AG04449 (cell line): ENCODE data around the gene HINT3.
A peak's percentile ranks its signal among the peaks of the same experiment; 100 is the strongest.

ENCODE experiments used
- CTCF ChIA-PET: fragments of 350-600 bp; formaldehyde crosslinking; extraction: SDS; loops from one replicate; lab custom pipeline; 2021; ENCODE audit warnings: antibody characterized with exemption; lab: Yijun Ruan, JAX
- POLR2A ChIA-PET: fragments of 400-600, 350-600 bp; formaldehyde crosslinking; extraction: SDS; loops from one replicate; lab custom pipeline; 2020; ENCODE audit warnings: antibody characterized with exemption, inconsistent platforms; lab: Yijun Ruan, JAX
- DNase-seq: peaks from one replicate; pipeline ENCODE4 v3.0.0-alpha.2; 2010; ENCODE audit warnings: low read depth, low spot score
- H3K4me3 ChIP-seq: 2 replicates; pipeline ENCODE4 v1.5.1; 2011; ENCODE audit warnings: low read depth, mild to moderate bottlenecking, control low read depth, low read length
- TF ChIP-seq, protein P1 (sequence below): IDR thresholded peaks from one replicate; pipeline ENCODE4 v1.5.1; 2011; ENCODE audit warnings: mild to moderate bottlenecking, moderate library complexity, low read length, control low read depth, inconsistent platforms; ENCODE audit not compliant: insufficient read depth; ENCODE audit errors: missing control alignments

HINT3 gene

DNA sequence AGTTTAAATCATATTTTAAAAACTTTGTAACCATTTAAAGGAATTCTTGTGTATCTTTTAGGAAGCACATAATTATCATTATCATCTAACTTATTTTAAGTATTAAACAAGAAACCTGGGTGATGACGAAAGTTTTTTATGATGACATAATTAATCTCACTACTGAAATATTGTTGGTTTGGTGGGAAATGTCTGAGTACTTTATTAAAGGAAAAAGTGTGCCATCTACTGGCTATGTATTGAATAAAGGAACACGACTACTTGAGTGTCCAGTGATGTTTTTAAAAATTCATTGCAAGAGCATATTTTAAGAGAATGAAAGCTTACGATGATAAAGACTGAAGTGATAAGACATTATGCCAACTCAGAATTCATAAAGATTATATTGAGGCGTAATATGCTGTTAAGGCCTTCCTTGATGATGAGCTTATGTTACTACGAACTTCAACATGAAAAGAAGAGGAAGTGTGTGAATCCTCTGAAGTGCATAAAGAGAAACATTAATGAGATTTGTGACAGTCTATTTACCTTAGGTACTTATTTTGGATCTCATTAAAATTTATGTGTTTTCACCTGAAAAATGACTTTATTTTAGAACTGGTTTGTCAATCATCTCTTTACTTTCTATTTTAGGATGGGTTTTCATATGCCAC is 17.8 kb downstream of the HINT3 start:
- DNase-seq: no peak
- no peak overlapping the region for H3K4me3 ChIP-seq
- ChIA-PET POLR2A (interaction anchor here (0.7 kb wide), 1 partner anchor 17 kb away, joined by 3 read pairs; no protein-coding TSS in a partner anchor), CTCF (interaction anchor here (0.9 to 4.3 kb wide), 45 partner anchors 8 to 665 kb away, joined by 3 to 75 read pairs (median 6); partner anchors contain the start of genes HINT3, NCOA7 and TRMT11)
- TF ChIP-seq, protein P1, sequence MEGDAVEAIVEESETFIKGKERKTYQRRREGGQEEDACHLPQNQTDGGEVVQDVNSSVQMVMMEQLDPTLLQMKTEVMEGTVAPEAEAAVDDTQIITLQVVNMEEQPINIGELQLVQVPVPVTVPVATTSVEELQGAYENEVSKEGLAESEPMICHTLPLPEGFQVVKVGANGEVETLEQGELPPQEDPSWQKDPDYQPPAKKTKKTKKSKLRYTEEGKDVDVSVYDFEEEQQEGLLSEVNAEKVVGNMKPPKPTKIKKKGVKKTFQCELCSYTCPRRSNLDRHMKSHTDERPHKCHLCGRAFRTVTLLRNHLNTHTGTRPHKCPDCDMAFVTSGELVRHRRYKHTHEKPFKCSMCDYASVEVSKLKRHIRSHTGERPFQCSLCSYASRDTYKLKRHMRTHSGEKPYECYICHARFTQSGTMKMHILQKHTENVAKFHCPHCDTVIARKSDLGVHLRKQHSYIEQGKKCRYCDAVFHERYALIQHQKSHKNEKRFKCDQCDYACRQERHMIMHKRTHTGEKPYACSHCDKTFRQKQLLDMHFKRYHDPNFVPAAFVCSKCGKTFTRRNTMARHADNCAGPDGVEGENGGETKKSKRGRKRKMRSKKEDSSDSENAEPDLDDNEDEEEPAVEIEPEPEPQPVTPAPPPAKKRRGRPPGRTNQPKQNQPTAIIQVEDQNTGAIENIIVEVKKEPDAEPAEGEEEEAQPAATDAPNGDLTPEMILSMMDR: no peak

DNA sequence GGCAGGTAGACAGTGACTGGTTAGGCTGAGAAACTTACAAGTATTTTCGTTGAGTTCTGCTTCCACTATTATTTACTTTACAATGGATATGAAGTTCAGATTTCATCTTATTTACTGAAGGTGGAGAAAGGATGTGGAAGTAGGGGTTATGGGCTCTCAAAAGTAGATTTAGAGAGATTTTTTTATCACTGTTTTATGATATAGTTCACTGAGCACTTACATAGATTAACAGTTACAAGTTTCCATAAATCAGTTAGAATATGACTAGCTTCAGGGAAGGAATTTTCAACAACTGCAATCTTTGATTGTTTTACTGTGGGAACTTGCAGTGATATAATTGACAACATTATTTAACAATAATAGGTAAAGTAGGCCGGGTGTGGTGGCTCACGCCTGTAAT is 22.5 kb downstream of the HINT3 start:
- no peak for DNase-seq
- ChIA-PET POLR2A (no interaction called here), CTCF (interaction anchor here (1.4 kb wide), 1 partner anchor 665 kb away, joined by 3 read pairs; no protein-coding TSS in a partner anchor)
- TF ChIP-seq, protein P1: no peak
- H3K4me3 ChIP-seq: no peak overlapping the region

DNA sequence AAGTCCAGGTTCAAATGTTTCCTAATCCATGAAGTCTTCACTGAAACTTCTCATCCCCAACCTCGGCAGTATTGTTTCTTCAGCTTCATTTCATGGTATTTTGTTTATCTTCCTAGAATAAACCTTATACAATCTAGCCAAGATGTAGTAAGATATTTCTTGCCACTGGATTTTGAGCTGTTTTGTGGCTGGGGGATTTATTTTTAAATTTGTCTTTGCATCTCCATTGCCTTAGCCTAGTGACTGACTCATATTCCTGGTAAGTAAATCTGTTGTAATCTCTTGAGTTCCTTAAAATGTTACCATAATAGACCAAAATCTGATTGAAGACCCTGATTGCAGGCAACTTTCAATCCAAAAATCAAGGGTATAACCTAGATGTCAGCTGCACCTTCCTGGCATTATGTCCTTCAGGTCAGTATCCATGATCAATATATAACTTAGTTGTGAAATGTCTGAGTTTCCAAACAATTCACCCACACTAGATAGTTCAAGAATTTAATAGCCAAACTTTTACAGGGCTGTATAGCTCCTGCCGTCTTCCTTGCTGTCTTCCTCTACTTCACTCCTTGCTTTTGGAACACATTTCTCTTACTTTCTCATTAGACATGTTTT is 25.1 kb downstream of the HINT3 start:
- no peak for DNase-seq
- ChIA-PET CTCF (interaction anchor here (0.7 to 2.8 kb wide), 6 partner anchors 8 to 212 kb away, joined by 3 to 17 read pairs (median 3); partner anchors contain the start of genes HINT3 and NCOA7), POLR2A (no interaction called here)
- TF ChIP-seq, protein P1: no peak
- H3K4me3 ChIP-seq: no peak overlapping the region

DNA sequence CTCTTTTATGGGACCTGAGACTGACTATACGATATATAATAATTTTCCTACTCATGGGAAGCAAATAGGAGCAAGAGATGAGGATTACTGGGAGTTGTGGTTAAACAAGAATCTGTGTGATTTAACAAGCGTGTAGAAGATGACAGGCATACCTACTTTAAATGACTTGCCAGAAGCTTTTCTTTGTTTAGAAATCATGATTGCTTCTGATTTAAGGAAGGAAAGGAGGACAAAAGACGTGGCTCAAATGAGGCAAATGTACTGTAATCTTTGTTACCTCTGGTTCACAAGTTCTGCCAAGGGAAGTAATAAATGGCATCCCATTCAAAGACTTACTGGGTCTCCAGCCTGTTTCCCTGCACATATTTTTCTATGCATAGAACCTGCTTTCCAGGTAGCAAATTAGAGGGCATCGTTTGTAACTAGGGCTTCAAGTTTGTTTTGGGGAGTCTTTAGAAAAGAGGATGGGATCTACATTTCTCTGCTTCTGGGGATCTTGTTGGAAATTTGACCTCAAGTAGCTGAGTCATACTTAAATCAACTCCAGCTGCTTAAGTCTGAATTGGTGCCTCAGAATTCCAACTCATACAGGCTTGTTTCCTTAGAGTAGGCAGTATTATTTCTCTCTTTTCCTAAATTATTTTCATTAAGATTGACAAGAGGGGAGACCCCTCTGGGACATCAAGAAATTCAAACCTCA is 26.8 kb downstream of the HINT3 start:
- CTCF ChIA-PET: interaction anchor here (0.9 to 4.7 kb wide), 4 partner anchors 10 to 125 kb away, joined by 3 to 45 read pairs (median 14); partner anchors contain the start of gene HINT3
- H3K4me3 ChIP-seq: no peak overlapping the region
- POLR2A ChIA-PET: no interaction called here
- TF ChIP-seq, protein P1: no peak
- peak; percentile 61 for DNase-seq

DNA sequence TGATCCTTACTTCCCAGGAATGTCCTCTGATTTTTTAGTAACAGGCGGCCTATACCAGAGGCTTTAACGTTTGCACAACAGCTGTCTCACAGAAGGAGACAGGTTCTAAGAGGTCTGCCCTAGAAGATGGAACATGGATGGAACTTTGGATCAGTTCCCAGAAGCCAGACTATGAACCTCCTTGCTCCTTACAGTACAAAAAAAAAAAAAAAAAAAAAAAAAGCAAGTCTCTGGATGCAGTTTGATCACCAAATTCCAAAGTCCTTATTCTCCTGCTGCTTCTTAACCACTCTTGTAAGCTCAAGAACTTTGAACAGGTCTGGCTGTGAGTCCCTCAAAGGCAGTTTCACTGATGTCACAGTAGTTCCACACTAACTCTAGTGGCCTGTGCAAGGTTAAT is 27.7 kb downstream of the HINT3 start:
- CTCF ChIA-PET: interaction anchor here (0.7 to 4.7 kb wide), 5 partner anchors 8 to 49 kb away, joined by 3 to 45 read pairs (median 14); partner anchors contain the start of gene HINT3
- POLR2A ChIA-PET: no interaction called here
- no peak overlapping the region for H3K4me3 ChIP-seq
- DNase-seq: peak; percentile 54
- TF ChIP-seq, protein P1: no peak
